ENCODE data around the gene WDR86.

WDR86 gene

DNA sequence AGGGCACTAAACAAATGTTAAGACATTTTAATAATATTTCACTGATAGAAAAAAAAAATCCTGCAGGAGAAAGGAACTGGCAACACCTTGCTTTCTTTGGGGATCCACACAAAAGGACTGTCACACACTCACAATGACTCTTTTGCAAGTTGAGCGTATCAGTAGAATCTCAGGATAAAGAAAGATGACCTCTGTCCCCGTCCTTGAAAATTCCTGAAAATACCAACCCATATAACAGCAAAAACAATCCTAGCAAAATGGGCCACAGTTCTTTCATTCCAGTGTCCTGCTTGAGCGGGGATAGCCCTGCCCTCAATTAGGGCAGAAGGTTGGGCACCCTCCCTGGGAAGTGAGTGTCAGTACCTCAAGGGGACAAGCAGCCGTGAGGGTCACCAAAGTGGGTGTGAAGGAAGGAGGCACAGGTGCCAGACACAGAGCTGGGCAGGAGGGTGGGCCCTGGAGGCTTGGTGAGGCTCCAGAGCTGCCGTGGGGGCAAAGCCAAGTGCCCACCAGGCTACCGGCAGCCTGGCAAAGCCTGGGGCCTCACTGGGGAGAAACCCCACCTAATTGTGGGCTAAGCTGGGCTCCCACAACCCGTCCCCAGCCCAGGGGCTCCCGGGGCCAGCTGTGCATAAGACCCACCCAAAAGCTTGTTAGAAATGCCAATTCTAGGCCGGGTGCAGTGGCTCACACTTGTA lies 2.8 kb downstream of the WDR86 start:
- H3K23ac ChIP-seq (ENCODE audit: low read length in 2 of 2), result no peak overlapping the region

DNA sequence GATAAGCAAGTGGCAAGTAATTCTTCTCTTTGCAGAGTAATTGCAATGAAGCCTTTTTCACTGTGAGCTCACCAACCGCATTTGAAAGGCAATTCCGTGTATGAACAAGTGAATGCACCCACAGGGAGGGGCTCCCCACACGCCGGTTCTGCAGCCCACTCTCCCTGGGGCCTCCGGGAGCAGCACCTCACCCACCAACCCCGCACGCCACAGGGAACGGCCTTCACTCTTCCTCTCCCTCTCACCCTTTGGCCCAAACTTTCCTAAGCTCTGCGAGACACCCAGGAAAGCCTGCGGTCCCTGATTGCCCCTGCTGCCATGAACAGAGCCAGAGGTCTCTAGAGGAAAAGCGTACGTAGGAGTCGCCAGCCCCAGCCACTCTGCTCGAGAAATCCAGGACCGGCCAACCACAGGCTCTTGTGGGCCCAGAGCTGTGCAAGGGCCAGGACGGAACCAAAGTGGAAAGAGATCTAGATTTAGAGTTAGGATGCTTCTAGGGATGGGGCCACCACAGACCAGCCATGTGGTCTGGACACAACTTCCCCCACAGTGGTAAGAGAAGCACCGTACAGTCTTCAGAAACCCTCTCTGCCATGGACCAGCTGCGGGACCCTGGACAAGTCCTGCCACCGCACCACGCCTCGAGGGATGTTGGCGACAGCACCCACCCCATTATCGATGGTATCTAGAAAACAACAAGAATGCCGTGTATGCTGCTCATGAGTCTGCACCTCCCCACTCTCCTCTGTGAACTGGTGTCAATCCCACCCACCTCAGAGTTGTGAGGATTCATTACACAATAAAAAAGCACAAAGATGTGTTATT lies 3.6 kb downstream of the WDR86 start:
- Histone ChIP-seq H3K9ac (ENCODE audit: low read length) (no peak overlapping the region), H4K8ac (ENCODE audit: low read length) (no peak overlapping the region), H2AFZ (ENCODE audit: low read depth, low read length) (no peak overlapping the region), H2BK12ac (ENCODE audit: low read length in 2 of 2) (no peak overlapping the region), H2AK5ac (ENCODE audit: low read length, severe bottlenecking) (no peak overlapping the region), H3K14ac (ENCODE audit: low read length in 2 of 2) (no peak overlapping the region), H3K4me1 (ENCODE audit: control insufficient read depth, insufficient read depth, low read depth, low read length) (peaks cover 31% of the 10 kb centered on the region), H2BK120ac (ENCODE audit: low read depth, low read length) (no peak overlapping the region), H3K23ac (ENCODE audit: low read length in 2 of 2) (no peak overlapping the region), H3K27me3 (ENCODE audit: control insufficient read depth in 1 of 2, insufficient read depth in 1 of 2, low read length in 2 of 2) (peaks cover 29 to 42% of the 10 kb centered on the region in 2 experiments), H2BK15ac (ENCODE audit: low read depth, poor library complexity, severe bottlenecking) (no peak overlapping the region), H3K4ac (ENCODE audit: low read depth in 1 of 2, low read length in 2 of 2) (no peak overlapping the region), H2BK5ac (ENCODE audit: low read depth, low read length, poor library complexity, severe bottlenecking) (no peak overlapping the region), H4K91ac (ENCODE audit: low read length) (no peak overlapping the region), H3K4me3 (ENCODE audit: insufficient read depth in 1 of 2, low read depth in 1 of 2, low read length in 2 of 2) (no peak overlapping the region), H3K27ac (ENCODE audit: low read length, poor library complexity, severe bottlenecking) (no peak overlapping the region), H3K79me1 (replicated peaks; ENCODE audit: low read length, poor library complexity, severe bottlenecking) (no peaks in the 10 kb centered on the region), H3K18ac (ENCODE audit: low read depth in 1 of 2, low read length in 2 of 2) (no peak overlapping the region), H3K9me3 (ENCODE audit: control insufficient read depth, low read length) (no peaks in the 10 kb centered on the region), H3K36me3 (ENCODE audit: control insufficient read depth in 1 of 2, insufficient read depth in 2 of 2, low read depth in 1 of 2, low read length in 2 of 2) (peaks cover 0 to 2% of the 10 kb centered on the region in 2 experiments), H3K4me2 (ENCODE audit: low read length, poor library complexity, severe bottlenecking) (no peak overlapping the region)
- WGBS, result 91% methylated on average over 24 of the region's 24 CpGs
- no peak for DNase-seq

More for the DNA sequence above, 2.8 kb downstream of the WDR86 start:
- H3K36me3 ChIP-seq (ENCODE audit: control insufficient read depth in 1 of 2, insufficient read depth in 2 of 2, low read depth in 1 of 2, low read length in 2 of 2), result peaks cover 0 to 2% of the 10 kb centered on the region in 2 experiments
- no peaks in the 10 kb centered on the region for H3K9me3 ChIP-seq (ENCODE audit: control insufficient read depth, low read length)
- no peak overlapping the region for H2AFZ ChIP-seq (ENCODE audit: low read depth, low read length)
- H3K27ac ChIP-seq (ENCODE audit: low read length, poor library complexity, severe bottlenecking), result no peak overlapping the region
- no peak overlapping the region for H3K9ac ChIP-seq (ENCODE audit: low read length)
- H3K79me1 ChIP-seq (replicated peaks; ENCODE audit: low read length, poor library complexity, severe bottlenecking), result no peaks in the 10 kb centered on the region
- H3K27me3 ChIP-seq (ENCODE audit: control insufficient read depth in 1 of 2, insufficient read depth in 1 of 2, low read length in 2 of 2), result peaks cover 37 to 47% of the 10 kb centered on the region in 2 experiments
- no peak overlapping the region for H3K18ac ChIP-seq (ENCODE audit: low read depth in 1 of 2, low read length in 2 of 2)
- H4K91ac ChIP-seq (ENCODE audit: low read length), result no peak overlapping the region
- H2BK12ac ChIP-seq (ENCODE audit: low read length in 2 of 2), result no peak overlapping the region
- no peak overlapping the region for H2AK5ac ChIP-seq (ENCODE audit: low read length, severe bottlenecking)
- no peak overlapping the region for H2BK5ac ChIP-seq (ENCODE audit: low read depth, low read length, poor library complexity, severe bottlenecking)
- H2BK120ac ChIP-seq (ENCODE audit: low read depth, low read length), result no peak overlapping the region
- no peak overlapping the region for H3K14ac ChIP-seq (ENCODE audit: low read length in 2 of 2)
- H3K4me1 ChIP-seq (ENCODE audit: control insufficient read depth, insufficient read depth, low read depth, low read length), result peaks cover 31% of the 10 kb centered on the region
- H3K4me2 ChIP-seq (ENCODE audit: low read length, poor library complexity, severe bottlenecking), result no peak overlapping the region
- H3K4ac ChIP-seq (ENCODE audit: low read depth in 1 of 2, low read length in 2 of 2), result no peak overlapping the region
- no peak overlapping the region for H2BK15ac ChIP-seq (ENCODE audit: low read depth, poor library complexity, severe bottlenecking)
- no peak overlapping the region for H4K8ac ChIP-seq (ENCODE audit: low read length)
- WGBS, result 90% methylated on average over 9 of the region's 9 CpGs
- no peak for DNase-seq
- H3K4me3 ChIP-seq (ENCODE audit: insufficient read depth in 1 of 2, low read depth in 1 of 2, low read length in 2 of 2), result no peak overlapping the region

DNA sequence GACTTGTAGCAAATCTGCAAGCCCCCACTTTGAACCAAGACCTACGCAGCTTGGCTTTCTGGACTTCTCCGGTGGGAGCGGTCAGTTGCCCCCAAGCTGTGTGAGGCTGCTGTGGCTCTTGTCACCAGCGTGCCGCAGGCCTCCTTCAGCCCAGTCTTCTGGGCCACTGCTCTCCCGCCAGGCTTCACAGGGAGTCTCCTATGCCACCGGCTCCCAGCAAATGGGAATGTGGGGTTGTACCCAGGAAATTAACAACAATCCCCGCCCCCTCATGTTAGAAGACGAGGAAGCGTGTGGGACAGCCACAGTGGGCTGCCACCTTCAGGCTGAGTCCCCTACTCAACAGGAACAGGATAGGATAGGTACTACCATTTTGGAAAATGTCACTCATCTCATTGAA lies 4.2 kb downstream of the WDR86 start:
- Histone ChIP-seq H3K18ac (ENCODE audit: low read depth in 1 of 2, low read length in 2 of 2) (no peak overlapping the region), H3K4me2 (ENCODE audit: low read length, poor library complexity, severe bottlenecking) (no peak overlapping the region), H4K91ac (ENCODE audit: low read length) (no peak overlapping the region), H3K27ac (ENCODE audit: low read length, poor library complexity, severe bottlenecking) (no peak overlapping the region), H2AK5ac (ENCODE audit: low read length, severe bottlenecking) (no peak overlapping the region), H2AFZ (ENCODE audit: low read depth, low read length) (no peak overlapping the region), H2BK12ac (ENCODE audit: low read length in 2 of 2) (no peak overlapping the region), H2BK120ac (ENCODE audit: low read depth, low read length) (no peak overlapping the region), H3K23ac (ENCODE audit: low read length in 2 of 2) (no peak overlapping the region), H3K9me3 (ENCODE audit: control insufficient read depth, low read length) (no peaks in the 10 kb centered on the region), H3K36me3 (ENCODE audit: control insufficient read depth in 1 of 2, insufficient read depth in 2 of 2, low read depth in 1 of 2, low read length in 2 of 2) (peaks cover 0 to 2% of the 10 kb centered on the region in 2 experiments), H3K14ac (ENCODE audit: low read length in 2 of 2) (no peak overlapping the region), H3K4me1 (ENCODE audit: control insufficient read depth, insufficient read depth, low read depth, low read length) (peaks cover 31% of the 10 kb centered on the region), H4K8ac (ENCODE audit: low read length) (no peak overlapping the region), H3K4ac (ENCODE audit: low read depth in 1 of 2, low read length in 2 of 2) (no peak overlapping the region), H3K27me3 (ENCODE audit: control insufficient read depth in 1 of 2, insufficient read depth in 1 of 2, low read length in 2 of 2) (peaks cover 22 to 42% of the 10 kb centered on the region in 2 experiments), H2BK15ac (ENCODE audit: low read depth, poor library complexity, severe bottlenecking) (no peak overlapping the region), H3K9ac (ENCODE audit: low read length) (no peak overlapping the region), H3K79me1 (replicated peaks; ENCODE audit: low read length, poor library complexity, severe bottlenecking) (no peaks in the 10 kb centered on the region), H2BK5ac (ENCODE audit: low read depth, low read length, poor library complexity, severe bottlenecking) (no peak overlapping the region), H3K4me3 (ENCODE audit: insufficient read depth in 1 of 2, low read depth in 1 of 2, low read length in 2 of 2) (no peak overlapping the region)
- DNase-seq, result no peak
- WGBS, result 92% methylated on average over 9 of the region's 10 CpGs

DNA sequence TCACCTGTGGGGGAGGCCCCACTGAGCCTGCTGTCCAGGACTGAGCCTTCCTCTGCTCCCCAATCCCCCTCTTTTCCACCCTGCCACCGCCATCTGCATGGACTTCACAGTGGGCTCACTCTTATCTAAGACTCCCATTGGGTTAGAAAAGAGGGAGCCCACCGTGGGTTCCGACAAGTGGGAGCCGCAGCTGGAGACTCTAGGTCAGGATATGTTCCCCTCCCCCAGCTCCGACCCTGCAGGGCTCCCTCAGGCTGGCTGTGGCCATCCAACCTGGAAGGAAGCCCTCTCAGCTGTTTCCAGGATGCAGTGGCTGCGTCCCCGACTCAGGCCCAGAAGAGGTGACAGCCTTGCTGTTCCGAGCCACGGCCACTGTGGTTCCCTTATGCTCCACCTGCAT lies 4.8 kb downstream of the WDR86 start:
- H3K36me3 ChIP-seq (ENCODE audit: control insufficient read depth in 1 of 2, insufficient read depth in 2 of 2, low read depth in 1 of 2, low read length in 2 of 2), result peaks cover 0 to 2% of the 10 kb centered on the region in 2 experiments

More for the DNA sequence above, 4.8 kb downstream of the WDR86 start:
- Histone ChIP-seq H3K14ac (ENCODE audit: low read length in 2 of 2) (no peak overlapping the region), H3K4me2 (ENCODE audit: low read length, poor library complexity, severe bottlenecking) (no peak overlapping the region), H3K23ac (ENCODE audit: low read length in 2 of 2) (no peak overlapping the region), H2BK15ac (ENCODE audit: low read depth, poor library complexity, severe bottlenecking) (no peak overlapping the region), H3K4ac (ENCODE audit: low read depth in 1 of 2, low read length in 2 of 2) (no peak overlapping the region), H3K4me3 (ENCODE audit: insufficient read depth in 1 of 2, low read depth in 1 of 2, low read length in 2 of 2) (no peak overlapping the region), H2AFZ (ENCODE audit: low read depth, low read length) (no peak overlapping the region), H3K18ac (ENCODE audit: low read depth in 1 of 2, low read length in 2 of 2) (no peak overlapping the region), H3K9me3 (ENCODE audit: control insufficient read depth, low read length) (no peaks in the 10 kb centered on the region), H3K79me1 (replicated peaks; ENCODE audit: low read length, poor library complexity, severe bottlenecking) (no peaks in the 10 kb centered on the region), H3K4me1 (ENCODE audit: control insufficient read depth, insufficient read depth, low read depth, low read length) (peaks cover 26% of the 10 kb centered on the region), H2BK120ac (ENCODE audit: low read depth, low read length) (no peak overlapping the region), H2BK12ac (ENCODE audit: low read length in 2 of 2) (no peak overlapping the region), H3K9ac (ENCODE audit: low read length) (no peak overlapping the region), H2AK5ac (ENCODE audit: low read length, severe bottlenecking) (no peak overlapping the region), H3K27me3 (ENCODE audit: control insufficient read depth in 1 of 2, insufficient read depth in 1 of 2, low read length in 2 of 2) (peaks cover 17 to 41% of the 10 kb centered on the region in 2 experiments), H3K27ac (ENCODE audit: low read length, poor library complexity, severe bottlenecking) (no peak overlapping the region), H4K91ac (ENCODE audit: low read length) (no peak overlapping the region), H2BK5ac (ENCODE audit: low read depth, low read length, poor library complexity, severe bottlenecking) (no peak overlapping the region), H4K8ac (ENCODE audit: low read length) (no peak overlapping the region)
- no peak for DNase-seq
- 89% methylated on average over 9 of the region's 9 CpGs for WGBS

Measured in mesenchymal stem cell (in vitro differentiated cells and primary cell).